Peyer's patch (tissue), 4 donors: ENCODE measurements around the gene DOCK6. TPM values are rescaled to one million over a fixed set of nuclear protein-coding genes. Genes with fewer than 3 reads are reported as not detected.

Source experiments
- DNase-seq, 3 donors: peaks; one replicate each; pipeline ENCODE4 v3.0.0-alpha.2; 2017 to 2019
- H3K27ac ChIP-seq, 4 donors: fragments of 200-600 bp; sonication (generic); one replicate each; pipeline ENCODE4 v1.5.1; 2016 to 2019
- H3K27me3 ChIP-seq, 2 donors: fragments of 200-600 bp; sonication (generic); one replicate each; pipeline ENCODE4 v1.5.1; 2019
- H3K36me3 ChIP-seq, 3 donors: fragments of 200-600 bp; sonication (generic); one replicate each; pipeline ENCODE4 v1.5.1; 2016 to 2019
- H3K4me1 ChIP-seq, 4 donors: fragments of 200-600 bp; sonication (generic); one replicate each; pipeline ENCODE4 v1.5.1; 2016 to 2019
- H3K4me3 ChIP-seq, 4 donors: fragments of 200-600 bp; sonication (generic); 1 replicate in 3 of 4; 2 replicates in 1 of 4; pipeline ENCODE4 v1.5.1; 2016 to 2019; ENCODE audit warnings: mild to moderate bottlenecking in 1 of 4
- H3K9me3 ChIP-seq, 4 donors: fragments of 200-600 bp; sonication (generic); one replicate each; pipeline ENCODE4 v1.5.1; 2016 to 2019; ENCODE audit warnings: mild to moderate bottlenecking in 1 of 4
- CTCF ChIP-seq, 6 experiments: fragments of 450-650 bp in 4 of 6; fragments of 200-600 bp in 2 of 6; sonication (generic) in 1 of 6; IDR thresholded peaks; one replicate each; pipeline ENCODE4 v1.5.1; 2017 to 2019; ENCODE audit warnings: antibody characterized with exemption in 6 of 6, mild to moderate bottlenecking in 3 of 6, moderate library complexity in 1 of 6
- POLR2A ChIP-seq, 2 donors: fragments of 450-650 bp; IDR thresholded peaks; one replicate each; pipeline ENCODE4 v1.5.1; 2017; ENCODE audit warnings: antibody characterized with exemption in 2 of 2, mild to moderate bottlenecking in 2 of 2, moderate library complexity in 2 of 2
- total RNA-seq, 4 donors: library from RNA; depleted of rRNA; stranded (reverse); fragments of >200 nt; gene quantifications; one replicate each; pipeline ENCODE4 v1.1.0, GENCODE V29; 2016

DOCK6 gene
- total RNA-seq, 4 donors from 2014 or later, result 66.4 to 194 (median 157) TPM

DNA sequence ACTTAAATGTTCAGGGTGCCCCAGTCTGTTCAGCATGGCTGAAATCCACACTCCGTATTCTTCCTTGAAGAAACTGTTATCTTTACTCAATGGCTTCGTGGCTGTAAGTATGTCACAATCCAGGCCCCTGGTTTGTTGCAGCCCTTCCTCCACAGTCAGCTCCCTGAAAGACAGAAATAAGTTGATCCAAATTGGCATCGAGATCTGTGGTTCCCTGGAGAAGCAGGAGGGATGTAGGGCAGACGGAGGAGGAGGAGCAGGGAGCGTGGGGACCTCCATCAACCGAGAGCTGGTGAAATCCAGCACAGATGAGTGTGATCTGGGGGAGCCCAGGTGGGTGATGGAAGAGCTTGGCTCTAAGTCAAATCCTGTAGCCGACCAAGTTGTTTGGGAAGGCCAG, 33.9 kb upstream of the DOCK6 start:
- no peaks in the 10 kb centered on the region for H3K36me3 ChIP-seq
- H3K4me3 ChIP-seq, result no peak overlapping the region
- no peaks in the 10 kb centered on the region for H3K9me3 ChIP-seq
- no peak overlapping the region for H3K27ac ChIP-seq
- no peaks in the 10 kb centered on the region for H3K27me3 ChIP-seq
- TF ChIP-seq CTCF (IDR thresholded peaks at IDR 0.05) (no peak), POLR2A (IDR thresholded peaks at IDR 0.05) (no peak)
- H3K4me1 ChIP-seq, result peaks cover 0 to 5% (median 0%) of the 10 kb centered on the region in 4 donors
- no peak for DNase-seq

DNA sequence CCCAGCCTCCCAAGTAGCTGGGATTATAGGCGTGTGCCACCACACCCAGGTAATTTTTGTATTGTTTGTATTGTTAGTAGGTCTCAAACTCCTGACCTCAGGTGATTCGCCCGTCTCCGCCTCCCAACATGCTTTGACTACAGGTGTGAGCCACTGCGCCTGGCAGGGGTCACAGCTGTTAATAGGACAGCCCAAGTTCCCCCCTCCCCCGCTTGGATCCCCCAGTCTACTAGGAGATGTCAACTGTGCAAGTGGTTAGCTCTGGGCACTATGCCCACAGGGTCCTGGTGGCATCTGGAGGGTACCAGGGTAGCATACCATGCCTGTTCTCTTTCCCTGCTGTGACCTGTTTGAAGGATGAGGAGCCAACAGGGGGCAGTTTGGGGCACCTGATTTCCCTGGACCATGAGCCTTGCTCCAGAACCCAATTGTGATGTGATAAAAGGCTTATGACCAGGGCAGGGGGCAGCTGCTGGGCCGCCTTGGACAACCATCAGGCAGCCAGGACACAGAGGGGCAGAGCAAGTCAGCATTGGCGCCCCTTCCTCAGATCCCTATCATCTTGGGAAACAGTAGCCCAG, 33.4 kb upstream of the DOCK6 start, which contains the start of gene TSPAN16:
Gene TSPAN16, plus strand, starts transcription at position 496 of the 581 bp plus-strand sequence. CDS start 138 bp downstream, outside the sequence.
- Histone ChIP-seq H3K4me3 (no peak within 1 kb of the TSS), H3K27ac (no peak within 1 kb of the TSS), H3K4me1 (peaks cover 0 to 5% (median 0%) of the 10 kb centered on the region in 4 donors), H3K9me3 (no peaks in the 10 kb centered on the region), H3K36me3 (no peaks in the 10 kb centered on the region), H3K27me3 (no peaks in the 10 kb centered on the region)
- DNase-seq, result no peak
- no peak for TF ChIP-seq CTCF (IDR thresholded peaks at IDR 0.05)
- no peak for TF ChIP-seq POLR2A (IDR thresholded peaks at IDR 0.05)

DNA sequence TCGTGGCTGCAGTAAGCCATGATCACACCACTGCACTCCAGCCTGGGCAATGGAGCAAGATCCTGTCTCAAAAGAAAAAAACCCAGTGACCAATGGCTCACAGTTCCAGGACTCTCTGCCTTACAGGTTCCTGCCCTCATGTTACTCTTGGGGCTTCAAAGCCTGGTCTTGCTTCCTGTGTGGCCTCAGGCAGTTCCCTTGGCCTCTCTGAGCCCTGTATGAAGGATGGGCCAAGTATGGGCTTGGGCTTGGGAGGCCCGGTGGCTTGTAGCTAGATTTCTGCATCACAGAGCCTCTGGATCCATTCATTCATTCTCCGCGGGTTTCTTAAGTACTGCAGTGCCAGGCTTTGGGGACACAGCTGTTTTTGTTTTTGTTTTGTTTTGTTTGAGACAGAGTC, 32.9 kb upstream of the DOCK6 start:
- Histone ChIP-seq H3K9me3 (no peaks in the 10 kb centered on the region), H3K4me1 (peaks cover 0 to 5% (median 0%) of the 10 kb centered on the region in 4 donors), H3K36me3 (no peaks in the 10 kb centered on the region), H3K27ac (no peak overlapping the region), H3K27me3 (no peaks in the 10 kb centered on the region), H3K4me3 (no peak overlapping the region)
- no peak for TF ChIP-seq CTCF (IDR thresholded peaks at IDR 0.05)
- TF ChIP-seq POLR2A (IDR thresholded peaks at IDR 0.05), result no peak
- DNase-seq, result no peak

DNA sequence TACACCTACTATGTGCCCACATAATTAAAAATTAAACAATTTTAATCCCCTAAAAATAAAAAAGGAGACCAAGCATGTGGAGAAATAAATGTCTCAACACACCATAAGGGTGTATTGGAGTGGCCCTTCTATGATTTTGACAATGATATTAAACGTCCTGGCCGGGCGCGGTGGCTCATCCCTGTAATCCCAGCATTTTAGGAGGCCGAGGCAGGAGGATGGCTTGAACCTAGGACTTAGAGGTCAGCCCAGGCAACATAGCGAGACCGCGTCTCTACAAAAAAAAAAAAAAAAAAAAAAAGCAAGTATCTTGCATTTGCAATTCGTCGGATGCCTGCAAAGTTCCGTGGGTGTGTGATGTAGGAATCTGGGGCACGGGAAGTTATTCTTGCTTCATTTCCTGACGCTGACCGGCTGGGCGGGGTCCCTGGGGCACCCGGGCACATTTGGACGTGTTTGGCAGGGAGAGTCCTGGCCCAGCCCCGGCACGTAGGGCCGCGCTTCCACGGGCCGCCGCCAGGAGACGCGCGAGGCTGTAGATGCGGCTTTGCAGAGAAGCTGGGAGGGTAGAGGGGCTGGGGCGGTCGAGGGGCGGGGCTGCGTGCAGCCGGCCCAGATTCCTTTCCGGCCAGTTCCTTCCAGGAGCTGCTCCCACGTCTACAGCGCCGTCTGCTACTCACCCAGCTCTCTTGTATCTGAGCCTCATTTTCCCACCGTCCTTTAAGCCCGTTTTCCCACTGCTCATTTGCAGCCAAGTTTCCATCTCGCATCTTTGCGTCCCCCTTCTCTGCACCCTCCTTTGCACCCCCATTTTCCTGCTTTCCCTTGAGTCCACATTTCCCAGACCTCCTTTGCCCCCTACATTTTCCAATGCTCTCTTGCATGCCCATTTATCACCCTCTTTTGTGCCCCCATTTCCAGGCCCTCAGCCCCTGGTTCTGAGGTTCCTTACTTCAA, 31.4 kb upstream of the DOCK6 start:
- Histone ChIP-seq H3K27ac (no peak overlapping the region), H3K36me3 (no peaks in the 10 kb centered on the region), H3K27me3 (no peaks in the 10 kb centered on the region), H3K4me1 (peaks cover 0 to 5% (median 0%) of the 10 kb centered on the region in 4 donors), H3K9me3 (no peaks in the 10 kb centered on the region), H3K4me3 (peak overlapping the region in 2 of 4 donors; percentile 5 to 6)
- peak; percentile 78 to 94 (median 93) for DNase-seq
- TF ChIP-seq POLR2A (IDR thresholded peaks at IDR 0.05) (no peak), CTCF (IDR thresholded peaks at IDR 0.05) (peak; percentile 77 to 97 (median 94))

DNA sequence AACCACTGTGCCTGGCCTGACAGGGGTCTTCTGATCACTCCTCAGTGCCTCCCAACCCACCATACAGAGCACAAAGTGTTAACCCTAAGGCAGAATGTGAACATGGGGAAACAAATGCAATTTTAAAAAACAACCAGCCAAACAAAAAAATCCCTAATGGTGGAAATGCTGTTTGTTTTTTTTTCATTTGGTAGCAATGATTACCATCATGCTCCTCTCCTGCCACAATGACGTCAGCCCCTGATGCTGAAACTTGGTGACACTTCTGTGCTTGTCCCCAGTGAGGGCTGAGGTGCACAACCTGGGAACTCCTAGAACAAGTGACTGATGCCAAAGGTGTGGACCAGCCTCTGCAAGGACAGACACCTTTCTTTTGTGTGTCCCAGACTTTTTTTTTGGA, 29.7 kb upstream of the DOCK6 start:
- no peaks in the 10 kb centered on the region for H3K36me3 ChIP-seq
- no peaks in the 10 kb centered on the region for H3K27me3 ChIP-seq
- no peak overlapping the region for H3K27ac ChIP-seq
- no peaks in the 10 kb centered on the region for H3K9me3 ChIP-seq
- DNase-seq, result no peak
- peaks cover 0 to 5% (median 0%) of the 10 kb centered on the region in 4 donors for H3K4me1 ChIP-seq
- H3K4me3 ChIP-seq, result no peak overlapping the region
- TF ChIP-seq POLR2A (IDR thresholded peaks at IDR 0.05) (no peak), CTCF (IDR thresholded peaks at IDR 0.05) (no peak)
